Nephron (organoid): Measurements from ENCODE around the gene KLK13.

Experiments
- H3K27ac Mint-ChIP-seq, 3 experiments: 2 replicates each; pipeline ENCODE4 v1.8.0; 2020; ENCODE audit warnings: mixed read lengths in 3 of 3, mild to moderate bottlenecking in 2 of 3, moderate library complexity in 1 of 3
- H3K27me3 Mint-ChIP-seq: 2 replicates; pipeline ENCODE4 v1.8.0; 2021; ENCODE audit warnings: low read depth, mild to moderate bottlenecking, moderate library complexity, mixed read lengths
- H3K36me3 Mint-ChIP-seq: 2 replicates; pipeline ENCODE4 v1.8.0; 2020; ENCODE audit warnings: low read depth, mixed read lengths
- H3K4me1 Mint-ChIP-seq: 2 replicates; pipeline ENCODE4 v1.8.0; 2020; ENCODE audit warnings: mixed read lengths
- H3K4me3 Mint-ChIP-seq, 3 experiments: 2 replicates each; pipeline ENCODE4 v1.8.0; 2020; ENCODE audit warnings: mild to moderate bottlenecking in 3 of 3, mixed read lengths in 3 of 3, moderate library complexity in 2 of 3
- H3K9me3 Mint-ChIP-seq: 2 replicates; pipeline ENCODE4 v1.8.0; 2020; ENCODE audit warnings: mixed read lengths
- CTCF ChIP-seq, 3 experiments: fragments of 200-600 bp; sonication (generic); IDR thresholded peaks; one replicate each; pipeline ENCODE4 v1.5.0; 2021; ENCODE audit warnings: antibody characterized with exemption in 3 of 3; ENCODE audit not compliant: unreplicated experiment in 3 of 3

KLK13 gene

GRCh38 chr19:51083181-51083580, 18.3 kb upstream of the KLK13 start:
- no peaks in the 10 kb centered on the region for H3K9me3 Mint-ChIP-seq
- peaks cover 30% of the 10 kb centered on the region for H3K27me3 Mint-ChIP-seq

GRCh38 chr19:51082611-51083010, 17.7 kb upstream of the KLK13 start, which contains the start of gene KLK14:
KLK14 (minus strand) TSS chr19:51082887; CDS start chr19:51082614, 273 bp downstream.
- no peaks in the 10 kb centered on the region for H3K36me3 Mint-ChIP-seq
- H3K27ac Mint-ChIP-seq = no peak within 1 kb of the TSS
- TF ChIP-seq CTCF (IDR thresholded peaks at IDR 0.05; ENCODE audit: unreplicated experiment in 3 of 3) = no peak
- H3K4me3 Mint-ChIP-seq = no peak within 1 kb of the TSS
- peaks cover 32% of the 10 kb centered on the region for H3K27me3 Mint-ChIP-seq
- H3K9me3 Mint-ChIP-seq = no peaks in the 10 kb centered on the region
- no peaks in the 10 kb centered on the region for H3K4me1 Mint-ChIP-seq

More at GRCh38 chr19:51083181-51083580, 18.3 kb upstream of the KLK13 start:
- no peak for TF ChIP-seq CTCF (IDR thresholded peaks at IDR 0.05; ENCODE audit: unreplicated experiment in 3 of 3)
- Mint-ChIP-seq H3K36me3 (no peaks in the 10 kb centered on the region), H3K4me1 (no peaks in the 10 kb centered on the region), H3K4me3 (no peak overlapping the region), H3K27ac (no peak overlapping the region)

- Mint-ChIP-seq H3K36me3 (no peaks in the 10 kb centered on the region), H3K27ac (no peak overlapping the region), H3K4me3 (no peak overlapping the region)
Observed at GRCh38 chr19:51081476-51081875, 16.6 kb upstream of the KLK13 start.

GRCh38 chr19:51079481-51080110, 14.7 kb upstream of the KLK13 start:
- Mint-ChIP-seq H3K27me3 (peaks cover 31% of the 10 kb centered on the region), H3K36me3 (no peaks in the 10 kb centered on the region), H3K9me3 (no peaks in the 10 kb centered on the region), H3K4me1 (no peaks in the 10 kb centered on the region), H3K4me3 (no peak overlapping the region), H3K27ac (no peak overlapping the region)
- TF ChIP-seq CTCF (IDR thresholded peaks at IDR 0.05; ENCODE audit: unreplicated experiment in 3 of 3) = no peak

More at GRCh38 chr19:51081476-51081875, 16.6 kb upstream of the KLK13 start:
- Mint-ChIP-seq H3K4me1 (no peaks in the 10 kb centered on the region), H3K9me3 (no peaks in the 10 kb centered on the region), H3K27me3 (peaks cover 33% of the 10 kb centered on the region)
- no peak for TF ChIP-seq CTCF (IDR thresholded peaks at IDR 0.05; ENCODE audit: unreplicated experiment in 3 of 3)

GRCh38 chr19:51078731-51079130, 13.8 kb upstream of the KLK13 start:
- Mint-ChIP-seq H3K36me3 (no peaks in the 10 kb centered on the region), H3K4me3 (no peak overlapping the region), H3K9me3 (peaks cover 6% of the 10 kb centered on the region), H3K4me1 (no peaks in the 10 kb centered on the region), H3K27ac (no peak overlapping the region), H3K27me3 (peaks cover 27% of the 10 kb centered on the region)
- TF ChIP-seq CTCF (IDR thresholded peaks at IDR 0.05; ENCODE audit: unreplicated experiment in 3 of 3) = no peak

- Mint-ChIP-seq H3K27me3 (peaks cover 21% of the 10 kb centered on the region), H3K4me3 (no peak overlapping the region), H3K36me3 (no peaks in the 10 kb centered on the region), H3K27ac (no peak overlapping the region), H3K9me3 (peaks cover 6% of the 10 kb centered on the region), H3K4me1 (no peaks in the 10 kb centered on the region)
- TF ChIP-seq CTCF (IDR thresholded peaks at IDR 0.05; ENCODE audit: unreplicated experiment in 3 of 3) = no peak
Observed at GRCh38 chr19:51078104-51078503, 13.2 kb upstream of the KLK13 start.
